Central memory CD8-positive, alpha-beta T cell (primary cell): Measurements from ENCODE around the gene STYXL1.
A peak's percentile ranks its signal among the peaks of the same experiment; 100 is the strongest.
"Not testable (repeated sequence)": the region's sequence is repeated elsewhere in the genome, so short reads cannot be mapped to it uniquely, and the experiment has no call there.

Experiments used
- ATAC-seq: fragments of 150-1000 bp; cut with Tn5 transposase; replicated peaks from 2 replicates; pipeline ENCODE4 v1.10.0; 2022; ENCODE audit warnings: mild to moderate bottlenecking, moderate FRiP score, moderate number of reproducible peaks; ENCODE audit not compliant: poor library complexity, severe bottlenecking; ENCODE audit errors: extremely low read depth
- DNase-seq, 2 donors: peaks; one replicate each; pipeline ENCODE4 v3.0.0; 2021; ENCODE audit warnings: low spot score in 2 of 2
- H3K27ac Mint-ChIP-seq: one replicate; pipeline ENCODE4 v1.8.0; 2022; ENCODE audit warnings: low read depth, mild to moderate bottlenecking, moderate library complexity, mixed read lengths
- H3K27me3 Mint-ChIP-seq: one replicate; pipeline ENCODE4 v1.8.0; 2022; ENCODE audit warnings: mixed read lengths
- H3K36me3 Mint-ChIP-seq: one replicate; pipeline ENCODE4 v1.8.0; 2022; ENCODE audit warnings: mild to moderate bottlenecking, moderate library complexity, mixed read lengths; ENCODE audit not compliant: insufficient read depth
- H3K4me1 Mint-ChIP-seq: one replicate; pipeline ENCODE4 v1.8.0; 2022; ENCODE audit warnings: mixed read lengths
- H3K4me3 Mint-ChIP-seq: one replicate; pipeline ENCODE4 v1.8.0; 2022; ENCODE audit warnings: mild to moderate bottlenecking, moderate library complexity, mixed read lengths
- H3K9me3 Mint-ChIP-seq: one replicate; pipeline ENCODE4 v1.8.0; 2022; ENCODE audit warnings: mixed read lengths

The STYXL1 gene

DNA sequence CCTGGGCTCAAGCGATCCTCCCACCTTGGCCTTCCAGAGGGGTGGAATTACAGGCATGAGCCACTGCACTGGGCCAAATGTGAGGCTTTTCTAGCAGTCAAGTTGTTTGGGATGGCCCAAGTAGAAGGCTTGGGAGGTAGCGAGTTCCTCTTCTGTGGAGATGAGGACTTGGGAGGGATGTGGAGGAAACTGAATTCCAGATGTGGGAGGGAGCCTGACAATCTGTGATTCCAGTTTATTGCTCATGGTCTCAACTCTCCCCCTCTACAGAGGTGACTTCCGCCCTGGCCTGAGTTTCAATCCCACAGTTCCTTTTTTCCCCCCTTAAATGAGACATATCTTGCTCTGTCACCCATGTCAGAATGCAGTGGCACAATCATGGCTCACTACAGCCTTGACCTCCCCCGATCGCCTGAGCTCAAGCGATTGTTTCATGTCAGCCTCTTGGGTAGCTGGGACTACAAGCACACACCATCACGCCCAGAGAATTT, 3.4 kb downstream of the STYXL1 start:
- peaks cover 9% of the 10 kb centered on the region for H3K36me3 Mint-ChIP-seq
- no peak overlapping the region for H3K27ac Mint-ChIP-seq

DNA sequence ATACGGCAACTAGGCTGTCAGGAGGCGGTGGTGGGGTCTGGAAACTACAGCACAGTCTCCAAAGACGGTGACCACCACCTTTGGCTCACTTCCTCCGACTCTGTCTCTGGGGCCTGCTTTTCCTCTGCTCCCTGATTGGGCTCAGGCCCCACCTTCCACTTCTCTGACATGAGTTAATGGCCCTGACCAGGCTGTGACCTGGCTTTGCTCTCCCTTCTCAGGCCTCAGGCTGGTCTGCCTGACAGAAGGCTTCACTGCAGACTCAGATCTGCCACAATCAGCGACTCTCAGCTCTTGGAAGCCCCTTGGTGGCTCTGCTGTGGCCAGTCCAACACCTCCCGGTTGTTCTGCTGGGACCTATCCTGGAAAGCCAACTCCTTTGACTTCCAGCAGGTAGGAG, 7.7 kb downstream of the STYXL1 start:
- Mint-ChIP-seq H3K36me3 (peaks cover 8% of the 10 kb centered on the region), H3K4me1 (peaks cover 32% of the 10 kb centered on the region), H3K4me3 (no peak overlapping the region), H3K27me3 (no peaks in the 10 kb centered on the region), H3K9me3 (no peaks in the 10 kb centered on the region), H3K27ac (peak overlapping the region; percentile 51)
- DNase-seq (no peak), ATAC-seq (no peak)

More for the DNA sequence above, 3.4 kb downstream of the STYXL1 start:
- no peak overlapping the region for H3K4me3 Mint-ChIP-seq
- peaks cover 39% of the 10 kb centered on the region for H3K4me1 Mint-ChIP-seq
- no peak for DNase-seq
- no peak for ATAC-seq
- peaks cover 5% of the 10 kb centered on the region for H3K9me3 Mint-ChIP-seq
- no peaks in the 10 kb centered on the region for H3K27me3 Mint-ChIP-seq

DNA sequence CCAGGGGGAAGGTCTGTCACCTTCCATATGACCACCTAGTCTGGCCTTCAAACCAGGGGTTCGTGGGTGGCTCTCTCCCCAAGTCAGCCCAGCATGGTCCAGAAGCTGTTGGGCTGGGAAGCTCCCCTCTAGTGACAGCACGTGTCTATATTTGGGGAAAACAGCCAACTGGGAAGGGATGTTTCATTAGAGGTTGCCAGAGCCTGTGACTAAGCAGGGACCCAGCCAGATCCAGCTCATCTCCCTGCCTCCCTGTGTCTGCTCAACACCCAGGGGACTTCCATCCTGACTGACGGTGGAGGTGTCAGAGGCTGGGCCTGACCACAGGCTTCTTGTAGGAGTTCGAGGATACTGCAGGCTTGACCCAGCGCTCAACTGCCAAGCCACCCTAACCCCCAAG, 10.5 kb downstream of the STYXL1 start:
- H3K4me1 Mint-ChIP-seq: peaks cover 14% of the 10 kb centered on the region
- H3K4me3 Mint-ChIP-seq: no peak overlapping the region
- no peaks in the 10 kb centered on the region for H3K9me3 Mint-ChIP-seq
- no peaks in the 10 kb centered on the region for H3K27me3 Mint-ChIP-seq
- DNase-seq (no peak), ATAC-seq (no peak)
- no peak overlapping the region for H3K27ac Mint-ChIP-seq
- H3K36me3 Mint-ChIP-seq: peaks cover 8% of the 10 kb centered on the region

DNA sequence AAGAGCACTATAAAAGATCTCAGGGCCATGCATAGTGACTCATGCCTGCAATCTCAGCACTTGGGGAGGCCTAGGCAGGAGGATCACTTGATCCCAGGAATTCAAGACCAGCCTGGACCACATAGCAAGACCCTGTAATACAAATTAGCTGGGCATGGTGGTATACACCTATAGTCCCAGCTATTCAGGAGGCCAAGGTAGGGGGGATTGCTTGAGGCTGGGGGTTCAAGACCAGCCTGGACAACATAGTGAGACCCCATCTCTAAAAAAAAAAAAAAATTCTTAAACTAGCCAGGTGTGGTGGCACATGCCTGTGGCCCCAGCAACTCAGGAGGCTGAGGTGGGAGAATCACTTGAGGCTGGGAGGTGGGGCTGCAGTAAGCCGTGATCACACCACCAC, 15.8 kb downstream of the STYXL1 start:
- ATAC-seq: no peak

DNA sequence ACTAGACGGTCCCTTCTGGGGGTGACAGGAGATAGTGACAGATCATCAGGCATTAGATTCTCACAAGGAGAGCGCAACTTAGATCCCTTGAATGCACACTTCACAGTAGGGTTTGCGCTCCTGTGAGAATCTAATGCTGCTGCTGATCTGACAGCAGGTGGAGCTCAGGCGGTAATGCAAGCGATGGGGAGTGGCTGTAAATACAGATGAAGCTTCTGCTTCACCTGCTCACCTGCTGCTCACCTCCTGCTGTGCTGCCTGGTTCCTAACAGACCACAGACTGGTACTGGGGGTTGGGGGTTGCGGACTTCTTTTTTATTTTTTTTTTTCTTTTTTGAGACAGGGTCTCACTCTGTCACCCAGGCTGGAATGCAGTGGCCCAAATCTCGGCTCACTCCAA, 18.1 kb downstream of the STYXL1 start:
- H3K36me3 Mint-ChIP-seq, H3K4me3 Mint-ChIP-seq, DNase-seq, ATAC-seq, H3K27me3 Mint-ChIP-seq, H3K27ac Mint-ChIP-seq, H3K4me1 Mint-ChIP-seq, H3K9me3 Mint-ChIP-seq: not testable (repeated sequence)

More for the DNA sequence above, 15.8 kb downstream of the STYXL1 start:
- H3K4me3 Mint-ChIP-seq: no peak overlapping the region
- peaks cover 5% of the 10 kb centered on the region for H3K36me3 Mint-ChIP-seq
- H3K4me1 Mint-ChIP-seq: peaks cover 6% of the 10 kb centered on the region
- no peak overlapping the region for H3K27ac Mint-ChIP-seq
- no peaks in the 10 kb centered on the region for H3K27me3 Mint-ChIP-seq
- no peak for DNase-seq
- H3K9me3 Mint-ChIP-seq: no peaks in the 10 kb centered on the region

DNA sequence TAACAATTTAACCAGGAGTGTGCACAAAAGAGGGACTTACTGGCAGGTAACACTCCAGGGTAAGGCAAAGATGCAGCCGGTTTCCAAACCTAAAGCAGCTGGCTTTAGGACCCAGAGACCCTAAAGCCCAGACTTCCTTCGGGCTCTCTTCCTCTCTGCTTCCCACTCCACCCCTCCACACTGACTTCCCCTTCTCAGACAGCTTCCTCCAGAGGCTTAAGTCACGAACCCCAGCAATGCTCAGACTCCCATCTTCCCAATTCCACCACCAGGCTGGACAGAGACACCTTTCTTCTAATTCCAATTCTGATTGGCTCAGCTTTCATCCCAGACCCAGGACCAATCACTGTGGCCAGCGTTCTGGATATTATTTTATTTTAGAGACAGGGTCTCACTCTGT, 24.8 kb downstream of the STYXL1 start:
- Mint-ChIP-seq H3K27me3 (no peaks in the 10 kb centered on the region), H3K4me1 (peaks cover 8% of the 10 kb centered on the region), H3K36me3 (peaks cover 5% of the 10 kb centered on the region), H3K27ac (no peak overlapping the region), H3K4me3 (no peak overlapping the region), H3K9me3 (no peaks in the 10 kb centered on the region)
- DNase-seq: no peak
- ATAC-seq: no peak

DNA sequence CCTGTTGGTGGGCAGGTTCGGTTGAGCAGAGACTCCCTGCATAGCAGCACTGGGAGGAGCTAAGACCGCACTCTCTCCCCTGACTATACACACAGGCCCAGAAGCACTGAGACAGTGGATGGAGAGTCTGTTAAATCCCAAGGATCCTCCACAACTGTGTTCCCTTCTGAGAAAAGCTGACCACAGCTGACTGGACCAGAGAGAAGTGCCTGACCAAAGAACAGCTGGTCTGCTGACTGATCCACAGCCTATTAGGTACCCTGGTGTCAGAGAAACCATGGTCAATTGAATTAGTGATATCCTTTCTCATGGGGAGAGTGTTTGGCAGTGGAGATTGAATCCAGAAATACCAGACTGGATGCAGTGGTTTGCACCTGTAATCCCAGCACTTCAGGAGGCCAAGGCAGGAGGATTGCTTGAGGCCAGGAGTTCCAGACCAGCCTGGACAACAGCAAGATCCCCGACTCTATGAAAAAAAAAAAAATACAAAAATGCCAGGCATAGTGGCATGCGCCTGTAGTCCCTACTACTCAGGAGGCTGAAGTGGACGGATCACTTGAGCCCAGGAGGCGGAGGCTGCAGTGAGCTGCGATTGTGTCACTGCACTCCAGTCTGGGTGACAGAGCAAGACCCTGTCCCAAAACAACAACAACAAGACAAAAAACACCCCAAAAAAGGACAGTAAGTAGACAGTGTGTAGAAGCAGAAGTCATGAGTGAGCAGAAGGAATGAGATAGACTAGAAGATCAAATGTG, 25.6 kb downstream of the STYXL1 start:
- Mint-ChIP-seq H3K27ac (peak overlapping the region; percentile 13), H3K4me3 (no peak overlapping the region)

DNA sequence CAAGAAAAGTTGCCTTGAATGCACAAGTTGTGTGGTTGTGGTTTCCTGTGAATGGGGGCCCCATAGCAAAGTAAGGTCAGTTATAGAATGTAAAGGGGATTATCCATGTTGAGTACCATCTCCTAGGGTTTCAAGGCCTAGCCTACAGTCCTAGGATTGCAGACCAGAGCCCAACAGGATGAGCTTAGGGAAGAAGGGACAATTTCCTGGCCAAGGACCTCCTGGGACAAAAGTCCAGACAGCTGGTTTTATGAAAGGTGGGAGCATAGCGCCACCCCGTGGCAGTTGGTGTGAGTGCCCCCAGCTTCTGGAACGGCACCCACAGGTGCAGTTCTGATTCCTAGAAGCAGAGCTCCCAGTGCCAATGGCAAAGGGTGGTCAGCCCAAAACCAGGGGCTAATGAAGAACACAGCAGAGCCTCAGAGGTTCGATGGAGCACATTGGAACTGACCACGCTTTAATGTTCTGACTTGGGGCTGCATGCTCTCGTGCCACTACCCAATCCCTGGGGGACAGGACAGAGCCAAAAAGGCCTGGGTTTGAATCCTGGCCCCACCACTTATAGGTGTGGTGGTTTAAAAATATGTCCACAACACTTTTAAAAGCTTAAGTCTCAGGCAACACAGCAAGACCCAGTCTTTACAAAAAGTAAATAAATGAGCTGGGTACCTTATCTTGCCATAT, 27.6 kb downstream of the STYXL1 start:
- no peak overlapping the region for H3K4me3 Mint-ChIP-seq
- DNase-seq (peak; percentile 51 to 63), ATAC-seq (no peak)
- H3K27ac Mint-ChIP-seq: no peak overlapping the region
- no peaks in the 10 kb centered on the region for H3K9me3 Mint-ChIP-seq
- H3K4me1 Mint-ChIP-seq: peaks cover 8% of the 10 kb centered on the region
- H3K27me3 Mint-ChIP-seq: no peaks in the 10 kb centered on the region
- peaks cover 4% of the 10 kb centered on the region for H3K36me3 Mint-ChIP-seq

More for the DNA sequence above, 25.6 kb downstream of the STYXL1 start:
- ATAC-seq (no peak), DNase-seq (no peak)
- no peaks in the 10 kb centered on the region for H3K9me3 Mint-ChIP-seq
- peaks cover 5% of the 10 kb centered on the region for H3K36me3 Mint-ChIP-seq
- peaks cover 8% of the 10 kb centered on the region for H3K4me1 Mint-ChIP-seq
- no peaks in the 10 kb centered on the region for H3K27me3 Mint-ChIP-seq

DNA sequence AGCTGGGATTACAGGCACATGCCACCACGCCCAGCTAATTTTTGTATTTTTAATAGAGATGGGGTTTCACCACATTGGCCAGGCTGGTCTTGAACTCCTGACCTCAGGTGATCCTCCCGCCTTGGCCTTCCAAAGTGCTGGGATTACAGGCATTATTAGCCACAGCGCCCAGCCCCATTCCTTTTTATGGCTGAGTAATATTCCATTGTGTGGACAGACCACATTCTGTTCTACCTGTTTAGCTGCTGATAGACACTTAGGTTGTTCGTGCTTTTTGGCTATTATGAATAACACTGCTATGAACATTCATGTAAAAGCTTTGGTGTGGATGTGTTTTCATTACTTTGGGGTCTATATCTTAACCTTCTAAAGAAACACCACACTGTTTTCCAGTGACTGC, 29.3 kb downstream of the STYXL1 start:
- DNase-seq, H3K27ac Mint-ChIP-seq, H3K36me3 Mint-ChIP-seq, H3K27me3 Mint-ChIP-seq, ATAC-seq, H3K9me3 Mint-ChIP-seq, H3K4me1 Mint-ChIP-seq, H3K4me3 Mint-ChIP-seq: not testable (repeated sequence)

DNA sequence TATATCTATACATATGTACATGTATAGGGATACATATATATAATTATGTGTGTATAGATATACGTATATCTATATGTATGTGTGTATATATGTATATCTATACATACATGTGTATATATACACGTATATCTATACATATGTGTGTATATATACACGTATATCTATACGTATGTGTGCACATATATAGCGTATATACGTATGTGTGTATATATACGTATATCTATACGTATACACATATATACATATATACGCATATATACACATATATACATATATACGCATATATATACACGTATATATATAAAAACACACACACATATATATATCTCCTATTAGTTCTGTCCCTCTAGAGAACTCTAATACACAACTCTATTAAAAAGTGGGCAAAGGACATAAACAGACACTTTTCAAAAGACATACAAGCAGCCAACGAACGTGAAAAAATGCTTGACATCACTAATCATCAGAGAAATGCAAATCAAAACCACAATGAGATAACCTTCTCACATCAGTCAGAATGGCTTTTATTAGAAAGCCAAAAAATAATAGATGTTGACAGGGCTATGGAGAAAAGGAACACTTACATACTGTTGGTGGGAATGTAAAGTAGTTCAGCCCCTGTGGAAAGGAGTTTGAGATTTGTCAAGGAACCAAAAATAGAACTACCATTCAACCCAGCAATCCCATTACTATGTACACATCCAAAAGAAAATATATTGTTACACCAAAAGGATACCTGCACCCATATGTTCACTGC, 31.4 kb downstream of the STYXL1 start:
- Mint-ChIP-seq H3K27me3 (no peaks in the 10 kb centered on the region), H3K4me1 (peaks cover 13% of the 10 kb centered on the region), H3K36me3 (peaks cover 2% of the 10 kb centered on the region), H3K9me3 (no peaks in the 10 kb centered on the region), H3K27ac (no peak overlapping the region), H3K4me3 (no peak overlapping the region)
- ATAC-seq (no peak), DNase-seq (no peak)

DNA sequence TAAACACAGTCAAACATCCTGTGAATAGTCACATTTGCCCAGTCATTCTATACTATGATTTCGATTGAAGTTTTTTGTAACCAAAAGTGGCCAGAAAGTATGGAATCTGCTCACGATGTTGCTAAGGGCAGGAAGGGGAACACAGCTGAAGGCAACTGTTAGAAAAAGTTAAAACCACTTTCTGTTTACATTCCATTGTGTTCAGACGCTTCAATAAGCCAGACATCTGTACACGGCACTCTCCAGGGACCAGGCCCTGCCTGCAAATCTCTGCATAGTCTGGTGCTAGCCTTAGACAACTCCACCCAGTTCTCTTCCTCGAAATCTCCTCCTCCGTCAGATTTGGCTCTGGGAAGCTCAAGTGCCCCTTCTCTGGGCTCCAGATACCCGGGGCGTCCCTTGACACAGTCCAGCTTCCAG, 36.3 kb downstream of the STYXL1 start:
- Mint-ChIP-seq H3K4me3 (no peak overlapping the region), H3K27me3 (no peaks in the 10 kb centered on the region), H3K36me3 (peaks cover 5% of the 10 kb centered on the region), H3K27ac (no peak overlapping the region), H3K4me1 (peaks cover 33% of the 10 kb centered on the region), H3K9me3 (no peaks in the 10 kb centered on the region)
- ATAC-seq: no peak
- DNase-seq: no peak

DNA sequence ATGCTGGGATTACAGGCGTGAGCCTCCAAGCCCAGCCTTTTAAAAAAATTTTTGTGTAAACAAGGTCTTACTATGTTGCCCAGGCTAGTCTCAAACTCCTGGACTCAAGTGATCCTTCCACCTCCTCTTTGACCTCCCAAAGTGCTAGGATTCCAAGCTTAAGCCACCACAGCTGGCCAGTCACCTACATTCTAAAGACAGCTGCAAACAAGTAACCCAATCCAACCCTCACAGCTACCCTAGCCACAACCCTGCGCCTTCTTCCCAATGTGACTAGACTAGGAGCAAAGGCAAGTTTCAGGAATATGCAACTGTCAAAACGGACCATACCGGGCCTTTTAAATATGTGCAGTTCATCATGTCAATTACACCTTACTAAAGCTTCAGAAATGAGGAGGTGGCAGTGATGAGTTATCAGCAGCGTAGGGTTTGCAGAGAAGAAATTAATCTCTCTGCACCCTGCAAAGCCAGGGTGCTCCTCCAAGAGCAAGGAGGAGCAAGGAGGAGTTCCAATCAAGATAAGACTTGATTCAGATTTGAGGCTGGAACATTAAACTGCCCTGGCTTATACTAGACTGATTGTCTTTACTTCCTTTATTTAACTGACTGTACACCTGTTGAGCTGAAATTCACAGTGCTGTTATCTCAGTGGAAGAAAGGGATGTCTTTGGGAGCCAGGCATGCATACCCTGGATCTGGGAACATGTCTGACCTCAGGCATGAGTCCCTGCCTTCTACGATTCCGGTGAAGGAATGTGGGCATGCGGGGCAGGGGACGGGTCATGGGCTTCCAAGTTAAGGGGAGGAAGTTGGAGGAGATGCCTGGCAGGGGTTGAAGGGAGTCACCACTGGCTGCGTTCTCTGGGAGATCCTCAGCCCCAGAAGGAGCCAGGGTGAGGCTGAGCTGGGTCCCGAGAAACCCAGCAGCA, 37.9 kb downstream of the STYXL1 start:
- ATAC-seq (no peak), DNase-seq (no peak)
- Mint-ChIP-seq H3K4me3 (peak overlapping the region; percentile 70), H3K36me3 (peaks cover 3% of the 10 kb centered on the region), H3K27me3 (no peaks in the 10 kb centered on the region), H3K27ac (peak overlapping the region; percentile 86), H3K9me3 (no peaks in the 10 kb centered on the region), H3K4me1 (peaks cover 33% of the 10 kb centered on the region)
